ENCODE data around the gene CDC14B. TPM values are rescaled to one million over a fixed set of nuclear protein-coding genes. Genes with fewer than 3 reads are reported as not detected.

CDC14B gene
- total RNA-seq, 6 donors from 2014 or later, result 6.0 to 28.5 (median 12.7) TPM

DNA sequence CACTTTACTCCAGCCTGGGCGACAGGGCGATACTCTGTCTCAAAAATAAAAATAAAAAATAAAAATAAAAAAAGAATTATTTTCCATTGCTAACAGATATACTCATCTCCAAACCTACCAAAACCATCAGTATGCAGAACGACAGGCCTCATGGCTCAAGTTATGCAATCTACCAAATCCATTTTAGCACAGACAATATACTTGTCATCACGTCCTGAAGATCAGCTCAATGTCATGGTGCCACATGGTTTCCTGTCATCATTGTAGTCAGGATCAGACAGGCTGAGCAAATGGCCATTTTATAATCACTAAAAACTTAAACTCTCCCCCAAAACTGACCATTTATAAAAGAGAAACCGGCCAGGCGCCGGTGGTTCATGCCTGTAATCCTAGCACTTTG lies 100.5 kb downstream of the CDC14B start:
- Histone ChIP-seq H3K4me1 (peaks cover 0 to 12% (median 6%) of the 10 kb centered on the region in 4 donors), H3K27me3 (no peaks in the 10 kb centered on the region), H3K36me3 (peaks cover 0 to 4% (median 0%) of the 10 kb centered on the region in 4 donors), H3K4me3 (no peak overlapping the region), H3K9me3 (no peaks in the 10 kb centered on the region), H3K27ac (no peak overlapping the region)
- ATAC-seq (ENCODE audit: low FRiP score in 2 of 2), result no peak
- TF ChIP-seq POLR2AphosphoS5 (IDR thresholded peaks at IDR 0.05), result no peak
- no peak for TF ChIP-seq POLR2A (IDR thresholded peaks at IDR 0.05)
- TF ChIP-seq CTCF (IDR thresholded peaks at IDR 0.05), result no peak
- TF ChIP-seq EP300 (IDR thresholded peaks at IDR 0.05), result no peak
- 90 to 92% methylated on average over 7 of the region's 7 CpGs for WGBS, 2 donors
- DNase-seq, result no peak

DNA sequence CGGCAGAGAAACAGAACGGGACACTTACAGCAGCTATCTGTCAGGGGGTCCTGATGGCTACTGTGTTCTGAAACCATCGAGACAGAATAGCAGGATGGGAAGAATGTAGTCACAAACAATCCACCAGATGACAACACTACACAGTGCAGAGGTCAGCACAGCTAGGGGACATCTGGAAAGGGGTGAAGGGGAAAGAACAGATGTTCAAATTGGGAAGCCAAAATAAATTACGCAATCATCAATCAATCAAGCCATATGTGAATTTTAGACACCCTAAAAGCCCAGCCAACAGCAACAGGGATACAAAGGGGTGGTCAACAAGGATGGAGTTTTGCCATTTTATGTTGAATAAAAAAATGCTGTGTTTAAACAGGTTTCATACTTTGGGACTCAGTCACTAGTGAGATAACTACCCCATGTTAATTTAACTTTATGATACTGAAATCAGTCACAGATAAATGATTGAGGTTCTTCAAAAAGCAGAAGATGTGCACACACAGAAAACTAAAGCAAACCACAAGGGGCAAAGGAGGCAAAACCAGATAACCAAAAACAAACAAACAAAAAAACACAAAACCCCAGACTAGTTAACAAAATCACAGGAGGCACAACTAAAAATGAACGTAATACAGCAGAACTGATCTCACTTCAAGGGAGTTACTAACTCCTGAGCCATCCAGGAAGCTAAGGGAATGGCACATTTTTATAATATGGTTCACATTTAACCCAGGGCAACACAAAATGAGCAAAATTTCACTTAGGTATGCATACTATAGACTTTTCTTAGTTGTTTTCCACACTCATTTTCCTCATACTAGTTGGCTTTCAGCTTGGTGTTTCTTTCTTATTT lies 103.8 kb downstream of the CDC14B start:
- Histone ChIP-seq H3K9me3 (no peaks in the 10 kb centered on the region), H3K27ac (peak overlapping the region in 2 of 4 donors; percentile 9 to 43), H3K4me1 (peaks cover 7 to 19% (median 10%) of the 10 kb centered on the region in 4 donors), H3K27me3 (no peaks in the 10 kb centered on the region), H3K36me3 (no peaks in the 10 kb centered on the region), H3K4me3 (no peak overlapping the region)
- WGBS, 2 donors, result 68 to 75% methylated on average over 5 of the region's 5 CpGs
- TF ChIP-seq EP300 (IDR thresholded peaks at IDR 0.05) (peak in 1 of 4 donors; percentile 26), CTCF (IDR thresholded peaks at IDR 0.05) (no peak), POLR2A (IDR thresholded peaks at IDR 0.05) (no peak), POLR2AphosphoS5 (IDR thresholded peaks at IDR 0.05) (peak in 1 of 2 donors; percentile 30)
- DNase-seq (no peak), ATAC-seq (ENCODE audit: low FRiP score in 2 of 2) (peak in 1 of 2 donors; percentile 71)

DNA sequence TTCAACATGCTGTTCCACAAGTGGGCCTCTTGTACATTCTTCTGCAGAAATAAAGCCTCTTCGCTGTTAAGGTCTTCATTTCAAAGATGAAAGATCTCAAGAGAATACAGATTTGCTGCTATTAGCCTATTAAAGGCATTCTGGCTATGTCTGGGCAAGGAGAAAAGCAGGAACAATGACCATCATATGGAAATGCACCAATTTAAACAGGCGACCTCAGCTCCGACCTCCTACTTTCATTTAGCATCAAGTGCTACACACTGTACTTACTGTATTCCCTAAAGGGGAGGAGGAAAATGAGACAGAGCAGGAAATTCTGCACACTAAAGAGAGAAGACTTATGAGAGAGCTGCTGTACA lies 104.9 kb downstream of the CDC14B start:
- H3K36me3 ChIP-seq, result no peaks in the 10 kb centered on the region
- TF ChIP-seq POLR2A (IDR thresholded peaks at IDR 0.05), result no peak

DNA sequence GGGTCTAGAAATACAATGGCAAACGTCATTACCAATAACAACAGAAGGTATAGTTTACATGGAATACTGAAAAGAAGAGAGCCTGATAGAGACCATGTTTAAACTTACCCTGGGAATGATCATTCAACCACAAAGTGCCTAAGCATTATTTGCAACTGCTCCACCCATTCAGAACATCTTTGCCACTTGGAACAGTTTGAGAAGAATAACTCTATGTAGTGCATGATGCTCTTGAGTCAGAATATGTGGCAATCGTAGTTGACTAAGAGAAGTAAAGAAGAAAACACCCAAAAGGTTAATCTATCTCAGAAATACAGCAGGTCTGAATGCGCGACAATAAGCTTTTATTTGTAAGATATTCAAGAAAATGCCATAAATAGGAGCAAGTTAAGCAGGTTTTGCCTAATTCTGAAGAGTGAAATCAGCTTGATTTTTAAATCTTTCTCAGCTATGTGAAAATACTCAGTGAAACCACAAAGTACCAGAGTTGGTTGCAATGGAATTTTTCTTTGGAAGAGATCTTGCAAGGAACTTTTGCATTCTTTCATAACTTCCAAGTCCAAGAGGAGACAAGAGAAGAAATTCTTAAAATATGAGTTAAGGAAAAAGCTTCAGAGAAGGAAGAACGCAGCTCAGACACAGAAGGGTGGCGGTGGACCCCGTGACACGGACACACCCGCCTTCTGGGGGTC lies 105.4 kb downstream of the CDC14B start:
- DNase-seq (no peak), ATAC-seq (ENCODE audit: low FRiP score in 2 of 2) (peak; percentile 15 to 88)
- Histone ChIP-seq H3K27ac (peak overlapping the region; percentile 9 to 30 (median 26)), H3K4me1 (peaks cover 7 to 19% (median 10%) of the 10 kb centered on the region in 4 donors), H3K4me3 (no peak overlapping the region), H3K9me3 (no peaks in the 10 kb centered on the region), H3K27me3 (no peaks in the 10 kb centered on the region), H3K36me3 (no peaks in the 10 kb centered on the region)
- no peak for TF ChIP-seq EP300 (IDR thresholded peaks at IDR 0.05)
- no peak for TF ChIP-seq POLR2AphosphoS5 (IDR thresholded peaks at IDR 0.05)
- TF ChIP-seq POLR2A (IDR thresholded peaks at IDR 0.05), result no peak
- TF ChIP-seq CTCF (IDR thresholded peaks at IDR 0.05), result no peak
- 71 to 75% methylated on average over 9 of the region's 9 CpGs for WGBS, 2 donors

More for the DNA sequence above, 104.9 kb downstream of the CDC14B start:
- no peak for DNase-seq
- no peak overlapping the region for H3K4me3 ChIP-seq
- H3K9me3 ChIP-seq, result no peaks in the 10 kb centered on the region
- H3K27me3 ChIP-seq, result no peaks in the 10 kb centered on the region
- peaks cover 7 to 19% (median 10%) of the 10 kb centered on the region in 4 donors for H3K4me1 ChIP-seq
- WGBS, 2 donors, result 73 to 88% methylated on average over 3 of the region's 3 CpGs
- peak overlapping the region; percentile 9 to 28 (median 25) for H3K27ac ChIP-seq
- peak in 1 of 2 donors; percentile 12 for ATAC-seq (ENCODE audit: low FRiP score in 2 of 2)

- no peak for TF ChIP-seq POLR2AphosphoS5 (IDR thresholded peaks at IDR 0.05)
- no peak for TF ChIP-seq CTCF (IDR thresholded peaks at IDR 0.05)
- no peak for TF ChIP-seq EP300 (IDR thresholded peaks at IDR 0.05)
- no peak for TF ChIP-seq POLR2A (IDR thresholded peaks at IDR 0.05)
- DNase-seq (no peak), ATAC-seq (ENCODE audit: low FRiP score in 2 of 2) (peak in 1 of 2 donors; percentile 65)
- H3K27me3 ChIP-seq, result no peaks in the 10 kb centered on the region
- 95 to 96% methylated on average over 5 of the region's 5 CpGs for WGBS, 2 donors
- peaks cover 7 to 19% (median 10%) of the 10 kb centered on the region in 4 donors for H3K4me1 ChIP-seq
- peak overlapping the region in 2 of 4 donors; percentile 8 to 30 for H3K27ac ChIP-seq
- H3K9me3 ChIP-seq, result no peaks in the 10 kb centered on the region
- no peaks in the 10 kb centered on the region for H3K36me3 ChIP-seq
- no peak overlapping the region for H3K4me3 ChIP-seq
These were observed 106.0 kb downstream of the CDC14B start for GRCh38 chr9:96513622-96514021.

All from upper lobe of left lung (tissue), 6 donors.